Measurements from ENCODE around the gene PLA2G4C.

DNA sequence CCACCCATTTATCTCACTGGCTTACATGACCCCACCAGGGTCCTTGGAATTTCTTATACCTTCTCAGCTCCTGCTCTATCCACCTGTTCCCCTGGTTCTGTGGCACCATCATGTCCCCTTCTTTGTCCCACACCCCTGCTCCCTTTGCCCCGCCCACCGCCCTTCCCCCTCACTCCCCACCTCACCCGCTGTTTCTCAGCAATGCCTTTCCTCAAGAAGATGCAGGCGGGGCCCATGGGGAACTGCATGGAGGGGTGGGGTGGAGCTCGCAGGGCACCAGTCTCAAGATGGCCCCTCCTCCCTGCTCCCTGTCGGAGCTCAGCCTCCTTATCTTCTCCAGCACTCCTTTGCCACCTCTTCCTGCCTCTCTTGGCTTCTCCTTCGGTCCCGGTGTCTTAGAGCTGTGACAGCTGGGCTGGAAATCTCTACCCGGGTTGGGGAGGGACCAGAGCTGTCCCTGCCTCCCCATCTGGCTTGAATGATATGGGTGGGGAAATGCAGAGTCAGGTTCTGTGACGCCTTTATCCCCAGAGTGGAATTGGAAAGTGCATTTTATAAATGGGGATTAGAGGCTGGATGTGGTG is 66.8 kb downstream of the PLA2G4C start, which contains the start of gene CABP5:
- TF ChIP-seq, protein P1, sequence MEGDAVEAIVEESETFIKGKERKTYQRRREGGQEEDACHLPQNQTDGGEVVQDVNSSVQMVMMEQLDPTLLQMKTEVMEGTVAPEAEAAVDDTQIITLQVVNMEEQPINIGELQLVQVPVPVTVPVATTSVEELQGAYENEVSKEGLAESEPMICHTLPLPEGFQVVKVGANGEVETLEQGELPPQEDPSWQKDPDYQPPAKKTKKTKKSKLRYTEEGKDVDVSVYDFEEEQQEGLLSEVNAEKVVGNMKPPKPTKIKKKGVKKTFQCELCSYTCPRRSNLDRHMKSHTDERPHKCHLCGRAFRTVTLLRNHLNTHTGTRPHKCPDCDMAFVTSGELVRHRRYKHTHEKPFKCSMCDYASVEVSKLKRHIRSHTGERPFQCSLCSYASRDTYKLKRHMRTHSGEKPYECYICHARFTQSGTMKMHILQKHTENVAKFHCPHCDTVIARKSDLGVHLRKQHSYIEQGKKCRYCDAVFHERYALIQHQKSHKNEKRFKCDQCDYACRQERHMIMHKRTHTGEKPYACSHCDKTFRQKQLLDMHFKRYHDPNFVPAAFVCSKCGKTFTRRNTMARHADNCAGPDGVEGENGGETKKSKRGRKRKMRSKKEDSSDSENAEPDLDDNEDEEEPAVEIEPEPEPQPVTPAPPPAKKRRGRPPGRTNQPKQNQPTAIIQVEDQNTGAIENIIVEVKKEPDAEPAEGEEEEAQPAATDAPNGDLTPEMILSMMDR (conservative IDR thresholded peaks at IDR 0.05 in 1 of 2, IDR thresholded peaks at IDR 0.05 in 1 of 2; ENCODE audit: extremely low read depth in 1 of 2, insufficient read depth in 1 of 2, low read depth in 1 of 2, low read length in 2 of 2): no peak
- no peak for TF ChIP-seq EZH2 (IDR thresholded peaks at IDR 0.05; ENCODE audit: borderline replicate concordance, low read length)

All from mammary epithelial cell (primary cell).